D341Med (cell line): Measurements from ENCODE around the gene DPYD.

Source experiments
- DNase-seq: peaks from one replicate; pipeline ENCODE4 v3.0.0; 2012; ENCODE audit warnings: low spot score

Gene DPYD

DNA sequence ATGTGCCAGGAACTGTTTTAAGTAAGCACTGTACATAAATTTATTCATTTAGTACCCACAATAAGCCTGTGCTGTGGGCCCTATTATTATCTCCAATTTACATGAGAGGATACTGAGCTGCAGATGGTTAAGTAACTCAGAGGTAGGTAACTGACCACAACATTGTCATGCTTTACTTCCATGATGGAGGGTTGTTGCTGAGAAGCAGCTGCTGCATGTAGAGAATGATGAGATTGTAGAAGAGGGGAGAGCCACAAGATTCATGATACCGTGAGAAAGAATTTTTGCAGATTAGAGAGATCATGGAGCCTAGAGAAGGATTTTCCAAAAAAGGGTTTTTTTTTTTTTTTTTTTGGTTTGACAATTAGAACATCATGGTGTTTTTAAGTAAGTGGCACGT lies 886.2 kb downstream of the DPYD start:
- no peak for DNase-seq

DNA sequence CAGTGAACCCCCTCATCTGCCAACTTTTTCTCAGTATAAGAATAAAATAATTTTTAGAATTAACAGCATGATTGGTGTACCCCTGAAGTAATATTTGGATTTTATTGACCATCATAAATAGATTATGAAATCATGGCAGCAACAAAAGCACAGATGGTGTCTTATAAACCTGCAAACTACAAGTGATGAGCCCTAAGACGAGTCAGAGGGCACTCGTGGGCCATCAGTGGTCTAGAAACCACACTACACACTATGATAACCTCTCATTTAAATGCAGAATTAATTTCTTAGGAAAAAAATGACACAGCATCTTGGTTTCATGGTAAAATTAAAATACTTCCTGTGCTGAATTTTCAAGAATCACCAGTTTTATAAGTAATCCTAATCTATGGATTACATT lies 886.9 kb downstream of the DPYD start:
- no peak for DNase-seq
